Heart left ventricle (tissue), 13 donors: Measurements from ENCODE around the gene ADM2.

Source experiments
- CTCF ChIP-seq, 12 donors: fragments of 200-600 bp; sonication (generic) in 4 of 12; IDR thresholded peaks; one replicate each; pipeline versions ENCODE4 v1.5.0 to v1.8.0; 2018 to 2022; ENCODE audit warnings: antibody characterized with exemption in 12 of 12, mild to moderate bottlenecking in 5 of 12
- POLR2A ChIP-seq, 2 donors: fragments of 450-650 bp; IDR thresholded peaks; one replicate each; pipeline ENCODE4 v1.6.1; 2017; ENCODE audit warnings: antibody characterized with exemption in 2 of 2, mild to moderate bottlenecking in 2 of 2, moderate library complexity in 2 of 2
- donor health status: ischemic (EF 13 %, LVEDD 7.1; RV severe dilation, severe dysfunction).
- donor health status: DM: no; HTN: yes; CAD: no.
- donor health status: DM: no; HTN: no; CAD: no.
- donor health status: ischemic (EF 25% LVEDD 6.9; RV normal size, moderate dysfunction).
- donor health status: ischemic (EF 25% LVEDD 5.7; RV mildly dilated, moderate dysfunction).
- donor health status: ischemic (EF 35%, LVEDD 5.7; RV mildly dilated, moderate dysfunction).
- donor health status: nonischemic (EF 11% LVEDD 7.7; RV severe dilation, severe dysfunction).
- donor health status: DM: yes; HTN: yes; CAD: no.
- donor health status: PGD.
- donor health status: ischemic (EF 29% LVEDD 5.4; RV normal size, mild dysfunction).
- donor health status: nonischemic (EF 23%, LVEDD 6.1; RV moderate dilation, normal function).

- TF ChIP-seq CTCF (IDR thresholded peaks at IDR 0.05) (no peak), POLR2A (IDR thresholded peaks at IDR 0.05) (no peak)
Observed at GRCh38 chr22:50434849-50435248, 46.5 kb upstream of the ADM2 start.
